GM19351 (cell line): ENCODE data around the gene URGCP.

Experiments used
- ATAC-seq: cut with Tn5 transposase; IDR thresholded peaks from one replicate; pipeline ENCODE4 v1.9.1; 2021; ENCODE audit warnings: mild to moderate bottlenecking, moderate library complexity; ENCODE audit not compliant: unreplicated experiment

Gene URGCP

DNA sequence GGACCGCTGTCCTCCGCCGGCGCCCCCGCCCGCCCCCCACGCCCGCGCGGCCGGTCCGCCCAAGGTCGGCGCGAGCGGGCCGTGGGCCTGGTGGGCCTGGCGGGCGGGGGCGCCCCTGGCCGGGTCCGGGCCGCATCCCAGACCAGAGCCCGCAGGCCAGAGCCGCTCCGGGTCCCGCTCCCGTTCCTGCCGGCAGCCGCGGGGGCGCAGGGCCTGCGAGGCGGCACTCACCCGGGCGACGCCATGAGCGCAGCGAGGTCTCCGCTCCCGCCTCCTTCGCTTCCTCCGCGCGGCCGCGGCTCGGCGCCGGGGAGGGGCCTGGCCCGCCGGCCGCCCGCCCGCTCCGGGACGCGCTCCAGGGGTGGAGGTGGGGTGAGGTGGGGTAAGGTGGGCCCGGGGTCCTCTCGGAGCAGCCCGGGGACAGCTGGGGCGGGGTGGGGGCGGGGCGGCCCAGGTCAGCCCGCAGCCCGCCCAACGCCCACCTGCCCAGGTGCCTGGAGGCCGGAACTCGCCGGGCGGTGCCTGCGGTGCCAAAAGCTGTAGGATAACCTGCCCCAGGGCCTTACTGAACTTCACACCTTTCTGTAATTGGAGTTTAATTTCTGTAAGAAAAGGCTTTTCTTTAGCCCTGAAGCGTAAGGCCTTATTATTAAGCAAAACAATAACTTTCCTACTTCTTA is at the start of gene URGCP:
Gene URGCP, minus strand, starts transcription at position 266 of the 680 bp plus-strand sequence. Its CDS starts 21 bp downstream, at position 245.
- ATAC-seq = peak; percentile 76

- no peak for ATAC-seq
Observed at GRCh38 chr7:43956027-43956426, 49.6 kb upstream of the URGCP start.

- peak; percentile 56 for ATAC-seq
Observed at GRCh38 chr7:43954524-43955228, 48.3 kb upstream of the URGCP start.

DNA sequence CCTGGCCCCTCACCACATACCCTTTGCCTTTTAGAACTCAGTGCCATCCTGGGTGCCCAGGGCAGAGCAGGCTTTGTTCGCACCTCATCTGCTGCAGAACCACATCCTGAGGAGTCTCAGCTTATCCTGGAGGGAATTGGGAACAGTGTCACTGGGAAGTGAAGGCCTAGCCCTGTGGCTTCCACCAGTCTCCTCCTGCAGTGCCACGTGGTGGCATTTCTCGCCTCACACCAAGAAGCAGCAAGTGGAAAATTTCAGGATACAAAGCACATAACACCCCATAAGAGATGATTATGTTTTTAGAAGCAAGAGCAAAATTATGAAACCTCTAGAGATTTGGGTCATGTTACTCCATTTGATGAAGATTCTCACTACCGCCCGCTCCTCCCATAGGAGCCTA is 46.7 kb upstream of the URGCP start:
- no peak for ATAC-seq

DNA sequence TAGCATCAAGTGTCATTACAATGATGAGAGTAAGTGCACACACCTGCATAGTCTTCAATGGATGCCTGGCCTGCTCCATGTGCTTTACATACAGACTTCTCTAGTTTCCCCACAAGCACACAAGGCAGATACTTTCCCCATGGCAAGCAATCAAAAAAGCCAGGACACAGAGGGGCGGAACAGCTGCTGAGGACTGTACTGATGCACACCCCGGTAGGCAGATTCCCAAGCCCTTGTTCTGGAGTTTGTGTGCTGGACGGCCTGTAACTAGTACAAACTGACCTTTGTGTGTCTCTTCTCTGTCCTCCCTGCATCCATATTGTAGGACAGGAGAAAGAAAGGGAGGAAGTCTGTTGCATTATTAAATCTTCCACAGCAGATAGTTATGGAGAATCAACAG is 45.6 kb upstream of the URGCP start:
- no peak for ATAC-seq

DNA sequence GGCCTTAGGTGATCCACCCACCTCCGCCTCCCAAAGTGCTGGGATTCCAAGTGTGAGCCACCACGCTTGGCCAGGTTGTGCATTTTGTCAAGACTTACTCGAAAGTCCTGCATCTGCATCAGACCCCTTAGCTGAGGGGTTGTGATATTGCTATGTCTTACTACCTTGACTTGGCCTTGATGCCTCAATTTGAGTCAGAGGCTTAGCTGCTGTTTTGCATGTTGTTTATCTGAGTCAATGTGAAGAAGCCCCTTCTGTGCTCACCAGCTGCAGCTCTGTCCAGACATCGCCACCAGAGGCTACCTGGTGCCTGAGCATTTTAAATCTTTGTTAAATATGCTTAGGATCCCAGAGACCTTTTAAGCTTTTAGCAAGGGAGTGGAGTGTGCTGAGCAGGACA is 37.9 kb upstream of the URGCP start:
- no peak for ATAC-seq

GRCh38 chr7:43943417-43944187 is 37.2 kb upstream of the URGCP start:
- no peak for ATAC-seq

- ATAC-seq = no peak
Observed at GRCh38 chr7:43942997-43943396, 36.6 kb upstream of the URGCP start.

- no peak for ATAC-seq
Observed at GRCh38 chr7:43942250-43942649, 35.9 kb upstream of the URGCP start.

DNA sequence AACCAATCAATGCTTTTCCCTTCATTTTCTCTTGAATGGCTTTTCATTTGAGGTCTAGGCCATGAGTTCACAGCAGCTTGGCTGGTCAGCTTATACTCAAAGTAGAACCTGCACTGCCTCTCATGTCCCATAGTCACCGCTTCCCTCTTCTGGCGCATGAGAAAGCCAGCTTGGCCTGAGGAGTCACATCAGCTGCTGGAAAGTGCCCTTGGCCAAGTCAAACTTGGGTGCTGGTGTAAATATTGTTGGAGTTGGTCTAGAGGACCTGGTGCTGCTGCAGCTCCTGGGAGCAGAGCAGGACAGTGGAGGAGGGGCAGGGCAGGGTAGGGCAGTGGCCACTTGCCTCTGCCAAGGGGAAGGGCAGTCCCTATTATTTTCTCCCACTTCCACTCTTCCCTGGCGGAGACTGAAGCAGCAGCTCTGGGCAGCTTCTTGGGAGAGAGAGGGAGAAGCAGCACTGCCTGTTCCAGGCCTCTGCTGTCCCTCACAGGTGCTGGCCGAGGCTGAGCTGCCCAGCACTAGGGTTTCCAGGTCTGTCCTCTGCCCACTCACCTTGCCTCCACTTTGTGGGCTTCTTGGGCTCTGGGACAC is 32.6 kb upstream of the URGCP start:
- ATAC-seq = no peak

- no peak for ATAC-seq
Observed at GRCh38 chr7:43937444-43937843, 31.0 kb upstream of the URGCP start.

- ATAC-seq = no peak
Observed at GRCh38 chr7:43933902-43934560, 27.6 kb upstream of the URGCP start.

DNA sequence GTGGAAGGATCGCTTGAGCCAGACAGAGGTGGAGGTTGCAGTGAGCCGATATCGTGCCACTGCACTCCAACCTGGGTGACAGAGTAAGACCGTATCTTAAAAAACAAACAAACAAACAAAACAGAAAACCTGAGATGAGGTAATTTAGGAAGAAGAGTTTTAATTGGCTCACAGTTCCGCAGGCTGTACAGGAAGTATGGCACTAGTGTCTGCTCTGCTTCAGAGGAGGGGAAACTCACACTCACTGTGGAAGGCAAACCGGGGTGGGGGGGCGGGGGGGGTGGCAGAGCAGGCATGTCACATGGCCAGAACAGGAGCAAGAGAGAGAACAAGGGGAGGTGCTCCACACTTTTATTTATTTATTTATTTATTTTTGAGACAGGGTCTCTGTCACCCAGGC is 24.9 kb upstream of the URGCP start:
- no peak for ATAC-seq

DNA sequence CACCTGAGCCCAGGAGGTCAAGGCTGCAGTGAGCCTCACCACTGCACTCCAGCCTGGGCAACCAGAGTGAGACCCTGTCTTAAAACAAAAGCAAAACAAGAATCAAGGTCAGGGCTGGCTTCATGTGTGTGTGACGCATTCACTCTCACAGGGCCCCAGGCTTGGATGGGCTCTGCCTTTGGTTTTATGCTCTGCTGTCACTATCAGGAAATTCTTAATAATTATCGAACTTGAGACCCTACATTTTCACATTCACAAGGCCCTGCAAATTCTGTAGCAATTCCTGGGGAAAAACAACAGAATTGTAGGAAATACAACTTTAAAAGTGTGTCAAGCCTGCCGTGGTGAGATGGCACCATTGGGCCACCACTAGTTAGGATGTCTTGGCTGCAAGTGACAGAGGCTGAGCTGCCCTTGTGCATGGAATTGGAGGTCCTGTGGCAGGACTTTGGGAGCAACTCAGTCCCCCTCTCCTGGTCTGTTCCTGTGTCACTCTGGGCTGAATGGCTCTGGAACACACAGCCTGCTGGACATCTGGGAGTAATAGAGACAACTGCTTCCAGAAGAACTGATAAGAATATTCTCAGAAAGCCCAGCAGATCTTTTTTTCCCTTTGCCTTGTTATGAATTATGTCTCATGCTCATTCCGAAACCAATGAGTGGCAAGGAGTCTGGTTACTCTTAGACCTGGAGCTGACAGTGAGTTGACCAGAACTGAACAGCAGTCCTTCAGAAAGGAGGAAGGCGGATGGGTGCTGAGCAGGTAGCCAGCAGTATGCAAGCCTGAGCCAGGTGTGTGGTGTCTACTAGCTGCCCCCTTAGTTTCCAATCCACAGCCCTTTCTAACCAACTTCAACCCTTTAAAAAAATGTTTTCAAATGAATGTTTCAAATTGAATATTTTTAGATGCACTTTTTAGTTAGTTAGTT is 23.4 kb upstream of the URGCP start:
- no peak for ATAC-seq

DNA sequence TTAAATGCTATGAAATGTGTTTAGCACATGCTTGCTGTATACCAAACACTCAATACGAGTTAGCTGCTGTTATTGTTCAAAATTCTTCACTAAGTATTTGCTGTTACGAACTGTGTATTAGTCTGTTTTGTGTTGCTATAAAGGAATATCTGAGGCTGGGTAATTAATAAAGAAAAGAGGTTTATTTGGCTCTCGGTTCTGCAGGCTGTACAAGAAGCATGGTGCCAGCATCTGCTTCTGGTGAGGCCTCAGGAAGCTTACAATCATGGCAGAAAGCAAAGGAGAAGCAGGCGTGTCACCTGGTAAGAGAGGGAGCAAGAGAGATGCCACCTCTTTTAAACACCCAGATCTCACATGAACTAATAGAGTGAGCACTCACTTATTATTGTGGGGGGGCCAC is 21.4 kb upstream of the URGCP start:
- ATAC-seq = no peak

DNA sequence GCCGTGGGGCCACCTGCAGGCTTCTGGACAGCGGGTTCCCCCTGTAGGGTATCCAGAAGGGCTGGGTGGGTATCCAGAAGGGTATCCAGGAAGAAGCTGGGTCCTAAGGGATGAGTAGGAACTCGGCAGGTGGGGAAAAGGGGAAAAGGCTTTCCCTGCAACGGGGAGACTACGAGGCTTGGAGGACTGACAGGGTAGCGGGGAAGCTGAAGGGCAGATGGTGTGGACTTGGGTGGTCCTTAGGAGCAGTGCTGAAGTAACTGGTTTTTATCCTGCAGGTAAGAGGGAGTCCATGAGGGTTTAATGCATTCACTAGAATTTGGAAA is 20.4 kb upstream of the URGCP start:
- ATAC-seq = peak; percentile 13

GRCh38 chr7:43925984-43926797 is 19.8 kb upstream of the URGCP start, which contains the start of gene UBE2D4:
Gene UBE2D4 (plus strand): TSS chr7:43926436. CDS start chr7:43926533, 97 bp downstream.
- peak; percentile 90 for ATAC-seq

- no peak for ATAC-seq
Observed at GRCh38 chr7:43922726-43923125, 16.3 kb upstream of the URGCP start.

- ATAC-seq = no peak
Observed at GRCh38 chr7:43921423-43921822, 15.0 kb upstream of the URGCP start.
